RPMI7951 (cell line): ENCODE measurements around the gene BRCA1. TPM values are rescaled to one million over a fixed set of nuclear protein-coding genes. Genes with fewer than 3 reads are reported as not detected.

Experiments used
- DNase-seq: peaks from one replicate; pipeline ENCODE4 v3.0.0-alpha.2; 2012; ENCODE audit warnings: low read depth
- total RNA-seq: library from RNA; depleted of rRNA; stranded (reverse); fragments of >200 nt; shearing (Covaris generic); gene quantifications from 2 replicates; pipeline ENCODE4 v1.2.3, GENCODE V29; 2014

BRCA1 gene
- total RNA-seq, 1 experiment from 2014 or later = 34.6 TPM

GRCh38 chr17:43025290-43025657 is 99.9 kb downstream of the BRCA1 start:
- DNase-seq = no peak

- DNase-seq = peak; percentile 84
These were observed 100.5 kb downstream of the BRCA1 start, which contains the start of gene RND2 for GRCh38 chr17:43024407-43025289. Gene RND2 (plus strand): TSS chr17:43025231. CDS start chr17:43025348, 117 bp downstream.

- peak; percentile 73 for DNase-seq
These were observed 103.2 kb downstream of the BRCA1 start, which contains the start of gene VAT1 for GRCh38 chr17:43021741-43022512. Gene VAT1 (minus strand): TSS chr17:43022385. CDS start chr17:43022322, 63 bp downstream.

- DNase-seq = peak; percentile 76
These were observed 104.1 kb downstream of the BRCA1 start for GRCh38 chr17:43020789-43021740.

GRCh38 chr17:43020030-43020621 is 105.0 kb downstream of the BRCA1 start:
- DNase-seq = no peak

GRCh38 chr17:43019418-43019817 is 105.7 kb downstream of the BRCA1 start:
- DNase-seq = no peak

- DNase-seq = no peak
These were observed 106.2 kb downstream of the BRCA1 start for GRCh38 chr17:43018932-43019331.

GRCh38 chr17:43018008-43018853 is 106.9 kb downstream of the BRCA1 start:
- no peak for DNase-seq

- DNase-seq = no peak
These were observed 108.9 kb downstream of the BRCA1 start for GRCh38 chr17:43016216-43016615.

- DNase-seq = no peak
These were observed 109.6 kb downstream of the BRCA1 start for GRCh38 chr17:43015579-43015978.

GRCh38 chr17:43014649-43015542 is 110.3 kb downstream of the BRCA1 start:
- no peak for DNase-seq

GRCh38 chr17:43014020-43014648 is 111.0 kb downstream of the BRCA1 start:
- no peak for DNase-seq

- DNase-seq = no peak
These were observed 111.9 kb downstream of the BRCA1 start for GRCh38 chr17:43013296-43013695.

GRCh38 chr17:43011728-43012472 is 113.3 kb downstream of the BRCA1 start:
- no peak for DNase-seq

- no peak for DNase-seq
These were observed 114.4 kb downstream of the BRCA1 start for GRCh38 chr17:43010667-43011308.

GRCh38 chr17:43006639-43007551 is 118.3 kb downstream of the BRCA1 start, which contains the start of gene IFI35:
Gene IFI35 (plus strand): TSS chr17:43006784. CDS start chr17:43006948, 164 bp downstream.
- DNase-seq = peak; percentile 83
